Activated T-helper 1 cell treated with anti-CD3 and anti-CD28 coated beads, Interleukin-12 subunit alpha, Interleukin-12 subunit beta, Interleukin-2, Interleukin-4 antibody, amounts not matched to agents 30 ng/mL and 10 ng/mL and 1 ng/mL, durations not matched to agents 14 hours and 24 hours and 36 hours (primary cell): ENCODE data around the gene NUDT4. TPM values are rescaled to one million over a fixed set of nuclear protein-coding genes. Genes with fewer than 3 reads are reported as not detected.
A peak's percentile ranks its signal among the peaks of the same experiment; 100 is the strongest.
"Not testable (repeated sequence)": the region's sequence is repeated elsewhere in the genome, so short reads cannot be mapped to it uniquely, and the experiment has no call there.

Experiments used
- DNase-seq: peaks from one replicate; pipeline ENCODE4 v3.0.0; 2021; ENCODE audit warnings: low spot score
- H3K27ac Mint-ChIP-seq: one replicate; pipeline ENCODE4 v1.8.0; 2021; ENCODE audit warnings: mild to moderate bottlenecking, mixed read lengths
- H3K27me3 Mint-ChIP-seq: one replicate; pipeline ENCODE4 v1.8.0; 2022; ENCODE audit warnings: mild to moderate bottlenecking, moderate library complexity, mixed read lengths; ENCODE audit not compliant: insufficient read depth
- H3K36me3 Mint-ChIP-seq: one replicate; pipeline ENCODE4 v1.8.0; 2021; ENCODE audit warnings: low read depth, mixed read lengths
- H3K4me1 Mint-ChIP-seq: one replicate; pipeline ENCODE4 v1.8.0; 2021; ENCODE audit warnings: low read depth, mixed read lengths
- H3K4me3 Mint-ChIP-seq: one replicate; pipeline ENCODE4 v1.8.0; 2021; ENCODE audit warnings: mild to moderate bottlenecking, moderate library complexity, mixed read lengths
- H3K9me3 Mint-ChIP-seq: one replicate; pipeline ENCODE4 v1.8.0; 2021; ENCODE audit warnings: mixed read lengths
- intact Hi-C: fragments of 100-400 bp; cut with micrococcal nuclease; formaldehyde crosslinking; loops from one replicate; pipeline ENCODE4 v1.15.1; 2024
- total RNA-seq: library from RNA; stranded (reverse); gene quantifications from 2 replicates; pipeline ENCODE4 v1.2.3, GENCODE V29; 2022

NUDT4 gene
- total RNA-seq, 1 donor from 2014 or later = 94.3 TPM

GRCh38 chr12:93393425-93393824 is 15.7 kb downstream of the NUDT4 start:
- Mint-ChIP-seq H3K9me3 (no peaks in the 10 kb centered on the region), H3K27ac (no peak overlapping the region), H3K27me3 (no peaks in the 10 kb centered on the region), H3K4me3 (no peak overlapping the region), H3K4me1 (peaks cover 8% of the 10 kb centered on the region), H3K36me3 (peaks cover 17% of the 10 kb centered on the region)
- intact Hi-C loops = no loop called here
- DNase-seq = no peak

- no peaks in the 10 kb centered on the region for H3K9me3 Mint-ChIP-seq
- no peak overlapping the region for H3K27ac Mint-ChIP-seq
- no peaks in the 10 kb centered on the region for H3K27me3 Mint-ChIP-seq
- intact Hi-C loops = no loop called here
- peaks cover 18% of the 10 kb centered on the region for H3K36me3 Mint-ChIP-seq
- DNase-seq = no peak
- no peak overlapping the region for H3K4me3 Mint-ChIP-seq
- peaks cover 2% of the 10 kb centered on the region for H3K4me1 Mint-ChIP-seq
Observed at GRCh38 chr12:93397412-93397811, 19.7 kb downstream of the NUDT4 start.

GRCh38 chr12:93399183-93399863 is 21.6 kb downstream of the NUDT4 start:
- intact Hi-C loops, H3K9me3 Mint-ChIP-seq, H3K27ac Mint-ChIP-seq, H3K4me1 Mint-ChIP-seq, DNase-seq, H3K4me3 Mint-ChIP-seq, H3K27me3 Mint-ChIP-seq: not testable (repeated sequence)
- peaks cover 23% of the 10 kb centered on the region for H3K36me3 Mint-ChIP-seq

- no peaks in the 10 kb centered on the region for H3K9me3 Mint-ChIP-seq
- H3K4me1 Mint-ChIP-seq = peaks cover 14% of the 10 kb centered on the region
- H3K36me3 Mint-ChIP-seq = peaks cover 26% of the 10 kb centered on the region
- H3K27me3 Mint-ChIP-seq = no peaks in the 10 kb centered on the region
- DNase-seq = no peak
- no peak overlapping the region for H3K4me3 Mint-ChIP-seq
- intact Hi-C loops = no loop called here
- no peak overlapping the region for H3K27ac Mint-ChIP-seq
Observed at GRCh38 chr12:93402333-93403311, 24.9 kb downstream of the NUDT4 start.

GRCh38 chr12:93403988-93404803 is 26.5 kb downstream of the NUDT4 start:
- H3K27ac Mint-ChIP-seq = peak overlapping the region; percentile 45
- no peak overlapping the region for H3K4me3 Mint-ChIP-seq
- no peaks in the 10 kb centered on the region for H3K27me3 Mint-ChIP-seq
- peaks cover 29% of the 10 kb centered on the region for H3K36me3 Mint-ChIP-seq
- no peak for DNase-seq
- H3K4me1 Mint-ChIP-seq = peaks cover 26% of the 10 kb centered on the region
- intact Hi-C loops = no loop called here
- H3K9me3 Mint-ChIP-seq = no peaks in the 10 kb centered on the region

GRCh38 chr12:93404961-93405849 is 27.5 kb downstream of the NUDT4 start:
- DNase-seq = no peak
- intact Hi-C loops = no loop called here
- no peak overlapping the region for H3K4me3 Mint-ChIP-seq
- H3K27me3 Mint-ChIP-seq = no peaks in the 10 kb centered on the region
- peaks cover 27% of the 10 kb centered on the region for H3K4me1 Mint-ChIP-seq
- H3K27ac Mint-ChIP-seq = peak overlapping the region; percentile 34
- H3K9me3 Mint-ChIP-seq = no peaks in the 10 kb centered on the region
- H3K36me3 Mint-ChIP-seq = peaks cover 33% of the 10 kb centered on the region

- intact Hi-C loops = no loop called here
- peaks cover 41% of the 10 kb centered on the region for H3K4me1 Mint-ChIP-seq
- H3K4me3 Mint-ChIP-seq = no peak overlapping the region
Observed at GRCh38 chr12:93407054-93407962, 29.6 kb downstream of the NUDT4 start.

GRCh38 chr12:93407963-93408283 is 30.2 kb downstream of the NUDT4 start:
- no peak overlapping the region for H3K4me3 Mint-ChIP-seq
- intact Hi-C loops = no loop called here
- H3K27ac Mint-ChIP-seq = no peak overlapping the region
- H3K9me3 Mint-ChIP-seq = no peaks in the 10 kb centered on the region
- H3K27me3 Mint-ChIP-seq = no peaks in the 10 kb centered on the region
- DNase-seq = no peak
- peaks cover 41% of the 10 kb centered on the region for H3K4me1 Mint-ChIP-seq
- peaks cover 50% of the 10 kb centered on the region for H3K36me3 Mint-ChIP-seq

More at GRCh38 chr12:93407054-93407962, 29.6 kb downstream of the NUDT4 start:
- H3K36me3 Mint-ChIP-seq = peaks cover 48% of the 10 kb centered on the region
- H3K27ac Mint-ChIP-seq = peak overlapping the region; percentile 6
- no peaks in the 10 kb centered on the region for H3K27me3 Mint-ChIP-seq
- no peak for DNase-seq
- H3K9me3 Mint-ChIP-seq = no peaks in the 10 kb centered on the region

GRCh38 chr12:93408813-93409212 is 31.1 kb downstream of the NUDT4 start:
- H3K4me3 Mint-ChIP-seq = no peak overlapping the region
- intact Hi-C loops = no loop called here
- no peak overlapping the region for H3K27ac Mint-ChIP-seq
- no peaks in the 10 kb centered on the region for H3K27me3 Mint-ChIP-seq
- H3K4me1 Mint-ChIP-seq = peaks cover 50% of the 10 kb centered on the region
- peaks cover 57% of the 10 kb centered on the region for H3K36me3 Mint-ChIP-seq
- no peaks in the 10 kb centered on the region for H3K9me3 Mint-ChIP-seq
- no peak for DNase-seq

GRCh38 chr12:93409343-93410187 is 31.8 kb downstream of the NUDT4 start:
- H3K27ac Mint-ChIP-seq, H3K4me3 Mint-ChIP-seq, intact Hi-C loops, H3K9me3 Mint-ChIP-seq, DNase-seq, H3K27me3 Mint-ChIP-seq: not testable (repeated sequence)
- H3K36me3 Mint-ChIP-seq = peaks cover 54% of the 10 kb centered on the region
- peaks cover 55% of the 10 kb centered on the region for H3K4me1 Mint-ChIP-seq

GRCh38 chr12:93411060-93411459 is 33.3 kb downstream of the NUDT4 start:
- H3K9me3 Mint-ChIP-seq, H3K4me3 Mint-ChIP-seq, intact Hi-C loops, DNase-seq, H3K27me3 Mint-ChIP-seq: not testable (repeated sequence)
- Mint-ChIP-seq H3K4me1 (peaks cover 69% of the 10 kb centered on the region), H3K36me3 (peaks cover 53% of the 10 kb centered on the region), H3K27ac (peak overlapping the region; percentile 53)
